Mammary epithelial cell (primary cell): ENCODE results near the gene PRKRA.

Experiments used
- EZH2 ChIP-seq: IDR thresholded peaks from 2 replicates; pipeline ENCODE4 v1.6.1; 2012; ENCODE audit warnings: low read length, inconsistent platforms, borderline replicate concordance
- TF ChIP-seq, protein P1 (sequence below), 2 donors: IDR thresholded peaks in 1 of 2; conservative IDR thresholded peaks in 1 of 2; 2 replicates each; pipeline ENCODE4 v1.5.1; 2011 to 2012; ENCODE audit warnings: inconsistent platforms in 2 of 2, low read length in 2 of 2, mild to moderate bottlenecking in 2 of 2, control low read depth in 1 of 2, low read depth in 1 of 2; ENCODE audit not compliant: insufficient read depth in 1 of 2; ENCODE audit errors: extremely low read depth in 1 of 2

DNA sequence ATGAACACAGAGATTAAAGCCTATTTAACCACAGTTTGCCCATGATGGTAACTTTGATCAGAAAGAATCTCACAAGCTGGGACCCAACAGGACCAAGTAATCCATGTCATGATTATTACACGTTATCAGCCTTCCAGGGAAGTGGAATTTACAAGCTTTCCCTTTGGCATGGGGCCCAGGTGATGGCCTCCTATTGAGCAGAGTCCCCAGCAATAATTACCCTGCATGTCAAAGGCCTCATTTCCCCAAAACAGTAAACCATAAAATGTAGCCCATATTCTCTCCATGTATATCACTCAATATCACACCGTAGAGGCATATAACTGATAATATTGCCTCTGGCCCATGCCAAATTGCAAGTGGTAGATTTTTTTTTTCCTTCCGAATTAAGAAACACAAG lies 38.9 kb downstream of the PRKRA start:
- TF ChIP-seq, protein P1, sequence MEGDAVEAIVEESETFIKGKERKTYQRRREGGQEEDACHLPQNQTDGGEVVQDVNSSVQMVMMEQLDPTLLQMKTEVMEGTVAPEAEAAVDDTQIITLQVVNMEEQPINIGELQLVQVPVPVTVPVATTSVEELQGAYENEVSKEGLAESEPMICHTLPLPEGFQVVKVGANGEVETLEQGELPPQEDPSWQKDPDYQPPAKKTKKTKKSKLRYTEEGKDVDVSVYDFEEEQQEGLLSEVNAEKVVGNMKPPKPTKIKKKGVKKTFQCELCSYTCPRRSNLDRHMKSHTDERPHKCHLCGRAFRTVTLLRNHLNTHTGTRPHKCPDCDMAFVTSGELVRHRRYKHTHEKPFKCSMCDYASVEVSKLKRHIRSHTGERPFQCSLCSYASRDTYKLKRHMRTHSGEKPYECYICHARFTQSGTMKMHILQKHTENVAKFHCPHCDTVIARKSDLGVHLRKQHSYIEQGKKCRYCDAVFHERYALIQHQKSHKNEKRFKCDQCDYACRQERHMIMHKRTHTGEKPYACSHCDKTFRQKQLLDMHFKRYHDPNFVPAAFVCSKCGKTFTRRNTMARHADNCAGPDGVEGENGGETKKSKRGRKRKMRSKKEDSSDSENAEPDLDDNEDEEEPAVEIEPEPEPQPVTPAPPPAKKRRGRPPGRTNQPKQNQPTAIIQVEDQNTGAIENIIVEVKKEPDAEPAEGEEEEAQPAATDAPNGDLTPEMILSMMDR (conservative IDR thresholded peaks at IDR 0.05 in 1 of 2, IDR thresholded peaks at IDR 0.05 in 1 of 2; ENCODE audit: extremely low read depth in 1 of 2, insufficient read depth in 1 of 2, low read depth in 1 of 2, low read length in 2 of 2), result no peak
- no peak for TF ChIP-seq EZH2
